Measurements from ENCODE around the gene MALT1. TPM values are rescaled to one million over a fixed set of nuclear protein-coding genes. Genes with fewer than 3 reads are reported as not detected.

Gene MALT1
- total and polyA plus RNA-seq, 4 experiments from 2014 or later, result 60.3 to 96.7 (median 77.4) TPM

DNA sequence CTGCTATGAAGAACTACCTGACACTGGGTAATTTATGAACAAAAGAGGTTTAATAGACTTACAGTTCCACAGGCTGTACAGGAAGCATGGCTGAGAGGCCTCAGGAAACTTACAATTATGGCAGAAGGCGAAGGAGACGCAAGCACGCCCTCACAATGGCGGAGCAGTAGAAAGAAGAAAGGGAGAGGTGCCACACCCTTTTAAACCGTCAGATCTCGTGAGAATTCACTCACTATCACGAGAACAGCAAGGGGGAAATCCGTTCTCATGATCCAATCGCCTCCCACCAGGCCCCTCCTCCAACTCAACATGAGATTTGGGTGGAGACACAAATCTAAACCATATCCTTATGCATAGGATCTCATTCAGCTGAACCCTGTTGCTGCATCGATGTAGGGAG is 108.8 kb downstream of the MALT1 start:
- peaks cover 0 to 6% (median 3%) of the 10 kb centered on the region in 4 donors for H3K4me1 Mint-ChIP-seq
- Histone ChIP-seq H3K36me3 (ENCODE audit: insufficient read depth, low read length) (no peaks in the 10 kb centered on the region), H3K4me1 (ENCODE audit: insufficient read depth, low read length) (no peaks in the 10 kb centered on the region), H3K27ac (ENCODE audit: low read depth, low read length) (no peak overlapping the region), H3K9me3 (ENCODE audit: control insufficient read depth in 1 of 2, low read length in 2 of 2) (no peaks in the 10 kb centered on the region), H3K27me3 (ENCODE audit: insufficient read depth, low read length) (no peaks in the 10 kb centered on the region), H3K4me3 (ENCODE audit: low read length in 2 of 2) (no peak overlapping the region)
- ChIA-PET CTCF (ENCODE audit: partially characterized antibody) (interaction anchor here (1.3 to 18.4 kb wide), 3 partner anchors 10 to 290 kb away, joined by 3 to 293 read pairs (median 56); no protein-coding TSS in a partner anchor), POLR2A (ENCODE audit: partially characterized antibody) (no interaction called here)
- intact Hi-C loops (cut with micrococcal nuclease), result loop anchor here (5.0 kb wide), 1 partner anchor 622 kb away; no protein-coding TSS in a partner anchor
- no peak for DNase-seq
- peaks cover 8 to 12% of the 10 kb centered on the region in 2 donors for H3K27me3 Mint-ChIP-seq
- H3K27ac Mint-ChIP-seq, result no peak overlapping the region
- H3K4me3 Mint-ChIP-seq, result no peak overlapping the region
- H3K36me3 Mint-ChIP-seq, result no peaks in the 10 kb centered on the region
- H3K9me3 Mint-ChIP-seq, result no peaks in the 10 kb centered on the region

DNA sequence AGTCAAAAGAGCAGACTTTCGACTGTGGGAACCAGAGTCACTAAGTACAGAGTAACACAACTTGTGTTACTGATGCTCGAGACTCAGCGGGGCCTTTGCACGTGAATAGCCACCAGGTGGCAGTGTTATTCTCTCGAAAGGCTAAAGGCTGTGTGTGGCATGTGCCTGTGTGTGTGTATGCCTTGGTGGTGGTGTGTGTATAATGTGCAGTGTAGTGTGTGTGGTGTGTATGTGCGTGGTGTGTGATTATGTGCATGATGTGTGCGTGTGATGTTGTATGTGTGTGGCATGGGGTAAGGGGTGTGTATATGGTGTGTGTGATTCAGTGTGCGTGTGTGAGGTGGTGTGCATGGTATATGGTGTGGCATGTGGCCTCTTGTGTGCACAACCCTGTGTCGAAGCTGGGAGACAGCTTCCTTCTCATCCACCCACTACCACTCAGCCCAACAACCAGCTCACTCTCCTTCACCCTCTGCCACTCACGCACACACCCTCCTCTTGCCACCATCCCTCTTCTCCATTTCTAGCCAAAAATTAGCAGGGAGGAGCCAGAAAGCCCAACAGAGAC is 110.4 kb downstream of the MALT1 start:
- Mint-ChIP-seq H3K27me3 (peaks cover 5 to 12% of the 10 kb centered on the region in 2 donors), H3K27ac (no peak overlapping the region), H3K4me1 (peaks cover 0 to 6% (median 3%) of the 10 kb centered on the region in 4 donors), H3K9me3 (no peaks in the 10 kb centered on the region), H3K36me3 (no peaks in the 10 kb centered on the region), H3K4me3 (no peak overlapping the region)
- DNase-seq, result peak; percentile 57 to 63 (median 62)
- intact Hi-C loops (cut with micrococcal nuclease), result loop anchor here (1.0 to 5.0 kb wide), 2 partner anchors 289 to 621 kb away; no protein-coding TSS in a partner anchor
- Histone ChIP-seq H3K27ac (ENCODE audit: low read depth, low read length) (no peak overlapping the region), H3K4me3 (ENCODE audit: low read length in 2 of 2) (no peak overlapping the region), H3K27me3 (ENCODE audit: insufficient read depth, low read length) (no peaks in the 10 kb centered on the region), H3K4me1 (ENCODE audit: insufficient read depth, low read length) (no peaks in the 10 kb centered on the region), H3K9me3 (ENCODE audit: control insufficient read depth in 1 of 2, low read length in 2 of 2) (no peaks in the 10 kb centered on the region), H3K36me3 (ENCODE audit: insufficient read depth, low read length) (no peaks in the 10 kb centered on the region)
- ChIA-PET POLR2A (ENCODE audit: partially characterized antibody) (no interaction called here), CTCF (ENCODE audit: partially characterized antibody) (interaction anchor here (0.6 to 18.4 kb wide), 14 partner anchors 8 to 325 kb away, joined by 3 to 293 read pairs (median 4); no protein-coding TSS in a partner anchor)

DNA sequence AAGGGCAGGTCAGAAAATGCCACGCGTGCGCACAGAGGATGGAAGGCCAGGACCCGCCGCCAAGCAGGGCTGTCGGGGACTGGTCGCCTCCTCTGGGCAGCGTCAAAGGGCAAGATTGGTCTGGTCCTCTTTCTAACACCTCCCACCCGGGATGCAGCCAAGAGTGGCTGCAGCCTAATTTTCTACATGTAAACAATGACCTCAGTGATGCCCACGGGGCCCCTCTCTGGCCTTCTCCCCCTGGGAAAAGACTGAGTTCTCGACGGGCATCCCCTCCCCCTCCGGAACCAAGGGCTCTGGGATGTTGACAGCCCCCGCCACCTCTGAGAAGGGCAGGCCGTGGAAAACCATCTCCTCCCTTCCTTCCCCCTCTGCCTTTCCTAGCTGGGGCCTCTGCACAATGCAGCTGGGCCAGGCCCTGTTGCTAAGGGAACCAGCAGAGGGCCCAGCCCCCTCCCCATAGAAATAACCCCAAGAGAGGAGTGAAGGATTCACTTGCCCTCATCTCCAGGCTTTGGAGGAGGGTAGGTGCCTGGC is 113.4 kb downstream of the MALT1 start:
- H3K4me3 ChIP-seq (ENCODE audit: low read length in 2 of 2), result no peak overlapping the region
- no peaks in the 10 kb centered on the region for H3K4me1 ChIP-seq (ENCODE audit: insufficient read depth, low read length)
- DNase-seq, result no peak
- no peak overlapping the region for H3K27ac Mint-ChIP-seq
- H3K4me3 Mint-ChIP-seq, result peak overlapping the region in 1 of 8 donors; percentile 56
- ChIA-PET CTCF (ENCODE audit: partially characterized antibody) (interaction anchor here (1.1 to 18.4 kb wide), 3 partner anchors 15 to 300 kb away, joined by 3 to 293 read pairs (median 56); no protein-coding TSS in a partner anchor), POLR2A (ENCODE audit: partially characterized antibody) (no interaction called here)
- H3K27me3 ChIP-seq (ENCODE audit: insufficient read depth, low read length), result no peaks in the 10 kb centered on the region
- no peaks in the 10 kb centered on the region for H3K9me3 ChIP-seq (ENCODE audit: control insufficient read depth in 1 of 2, low read length in 2 of 2)
- no peak overlapping the region for H3K27ac ChIP-seq (ENCODE audit: low read depth, low read length)
- peaks cover 6 to 14% of the 10 kb centered on the region in 2 donors for H3K27me3 Mint-ChIP-seq
- intact Hi-C loops (cut with micrococcal nuclease), result loop anchor here (5.0 kb wide), 1 partner anchor 618 kb away; no protein-coding TSS in a partner anchor
- H3K4me1 Mint-ChIP-seq, result peaks cover 0 to 6% (median 3%) of the 10 kb centered on the region in 4 donors
- no peaks in the 10 kb centered on the region for H3K36me3 Mint-ChIP-seq
- no peaks in the 10 kb centered on the region for H3K9me3 Mint-ChIP-seq
- no peaks in the 10 kb centered on the region for H3K36me3 ChIP-seq (ENCODE audit: insufficient read depth, low read length)

DNA sequence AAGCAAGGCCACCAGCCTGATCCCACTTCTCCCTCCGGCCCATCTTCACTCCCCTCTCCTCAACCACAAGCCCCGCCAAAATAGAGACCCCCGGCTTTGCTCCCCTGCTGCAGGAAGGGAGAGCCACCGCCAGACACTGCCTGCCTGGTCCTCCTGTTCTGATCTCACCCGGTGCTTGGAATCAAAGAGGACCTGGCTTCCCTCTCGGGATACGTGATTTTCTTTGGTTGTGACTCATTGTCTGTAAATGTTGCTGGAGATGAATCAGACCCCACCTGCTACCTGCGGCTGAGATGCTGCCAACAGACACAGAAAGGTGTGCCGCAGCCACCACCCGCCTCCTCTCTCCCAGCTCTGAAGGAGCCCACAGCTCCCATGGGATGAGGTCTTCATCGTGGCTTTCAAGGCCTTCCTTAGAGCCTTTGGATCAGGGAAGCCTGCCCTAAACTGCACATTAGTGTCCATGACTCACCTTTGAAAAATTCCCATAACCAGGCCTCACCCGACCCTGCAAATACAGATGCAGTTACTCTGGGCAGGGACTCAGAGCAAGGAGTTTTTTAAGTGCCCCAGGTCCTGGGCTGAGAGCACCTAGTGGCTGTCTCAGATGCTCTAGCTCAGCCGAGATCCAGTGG is 114.0 kb downstream of the MALT1 start:
- ChIA-PET POLR2A (ENCODE audit: partially characterized antibody) (no interaction called here), CTCF (ENCODE audit: partially characterized antibody) (interaction anchor here (1.1 to 9.1 kb wide), 3 partner anchors 8 to 299 kb away, joined by 3 to 56 read pairs (median 3); no protein-coding TSS in a partner anchor)
- intact Hi-C loops (cut with micrococcal nuclease), result no loop called here
- no peak overlapping the region for H3K4me3 ChIP-seq (ENCODE audit: low read length in 2 of 2)
- no peak for DNase-seq
- Mint-ChIP-seq H3K9me3 (no peaks in the 10 kb centered on the region), H3K27me3 (peaks cover 4 to 11% of the 10 kb centered on the region in 2 donors), H3K27ac (no peak overlapping the region), H3K4me1 (peaks cover 0 to 6% (median 3%) of the 10 kb centered on the region in 4 donors), H3K36me3 (no peaks in the 10 kb centered on the region), H3K4me3 (no peak overlapping the region)
- H3K27ac ChIP-seq (ENCODE audit: low read depth, low read length), result no peak overlapping the region
- no peaks in the 10 kb centered on the region for H3K4me1 ChIP-seq (ENCODE audit: insufficient read depth, low read length)
- no peaks in the 10 kb centered on the region for H3K36me3 ChIP-seq (ENCODE audit: insufficient read depth, low read length)
- no peaks in the 10 kb centered on the region for H3K9me3 ChIP-seq (ENCODE audit: control insufficient read depth in 1 of 2, low read length in 2 of 2)
- no peaks in the 10 kb centered on the region for H3K27me3 ChIP-seq (ENCODE audit: insufficient read depth, low read length)

DNA sequence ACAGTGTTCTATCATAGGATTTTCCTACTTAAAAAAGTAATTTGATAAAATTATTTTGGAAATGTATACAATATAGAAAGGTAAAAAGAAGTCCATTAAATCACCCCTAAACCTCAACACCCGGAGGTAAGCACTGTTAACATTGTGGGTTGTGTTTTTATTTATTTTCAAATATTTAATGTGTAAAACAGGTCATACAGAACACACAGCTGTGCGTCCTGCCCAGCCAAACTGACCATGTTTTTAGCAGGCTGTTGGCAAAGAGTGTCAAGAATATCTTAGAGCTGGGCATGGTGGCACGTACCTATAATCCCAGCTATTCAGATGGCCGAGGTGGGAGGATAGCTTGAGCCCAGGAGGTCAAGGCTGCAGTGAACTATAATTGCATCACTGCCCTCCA is 114.6 kb downstream of the MALT1 start:
- DNase-seq, result no peak
- Mint-ChIP-seq H3K27me3 (peaks cover 4 to 11% of the 10 kb centered on the region in 2 donors), H3K36me3 (no peaks in the 10 kb centered on the region), H3K4me1 (peaks cover 0 to 6% (median 3%) of the 10 kb centered on the region in 4 donors), H3K4me3 (no peak overlapping the region), H3K27ac (no peak overlapping the region), H3K9me3 (no peaks in the 10 kb centered on the region)
- H3K4me3 ChIP-seq (ENCODE audit: low read length in 2 of 2), result no peak overlapping the region
- ChIA-PET POLR2A (ENCODE audit: partially characterized antibody) (no interaction called here), CTCF (ENCODE audit: partially characterized antibody) (interaction anchor here (1.0 to 9.1 kb wide), 4 partner anchors 9 to 299 kb away, joined by 3 to 56 read pairs (median 5); no protein-coding TSS in a partner anchor)
- H3K9me3 ChIP-seq (ENCODE audit: control insufficient read depth in 1 of 2, low read length in 2 of 2), result no peaks in the 10 kb centered on the region
- intact Hi-C loops (cut with micrococcal nuclease), result no loop called here
- no peaks in the 10 kb centered on the region for H3K36me3 ChIP-seq (ENCODE audit: insufficient read depth, low read length)
- no peaks in the 10 kb centered on the region for H3K27me3 ChIP-seq (ENCODE audit: insufficient read depth, low read length)
- no peak overlapping the region for H3K27ac ChIP-seq (ENCODE audit: low read depth, low read length)
- H3K4me1 ChIP-seq (ENCODE audit: insufficient read depth, low read length), result no peaks in the 10 kb centered on the region

DNA sequence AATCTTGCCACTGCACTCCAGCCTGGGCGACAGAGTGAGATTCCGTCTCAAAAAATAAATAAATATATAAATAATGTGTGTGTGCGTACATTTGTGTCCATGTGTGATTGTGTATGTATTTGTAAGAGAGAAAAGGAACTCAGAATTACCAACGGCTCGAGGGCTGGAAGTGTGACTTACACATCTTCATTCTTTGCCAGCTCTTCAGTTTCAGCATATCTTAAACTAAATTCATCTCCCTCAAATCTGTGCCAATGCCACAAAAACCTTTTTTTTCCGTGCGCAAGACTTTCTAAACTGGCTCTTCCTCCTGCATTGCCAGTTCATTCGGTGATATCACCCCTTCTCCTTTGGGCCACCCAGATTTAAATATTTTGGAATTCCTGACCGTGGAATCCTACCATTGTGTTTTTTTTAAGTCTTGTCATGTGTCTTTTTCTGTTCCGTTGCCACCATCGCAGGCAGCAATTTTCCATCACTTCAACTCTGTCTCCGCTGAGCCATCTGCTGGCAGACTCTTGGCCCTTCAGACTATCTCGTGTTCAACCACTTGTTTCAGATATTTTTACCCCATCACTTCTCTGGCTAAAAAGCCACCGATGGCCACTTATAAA is 116.4 kb downstream of the MALT1 start:
- Mint-ChIP-seq H3K36me3 (no peaks in the 10 kb centered on the region), H3K27me3 (peaks cover 1 to 11% of the 10 kb centered on the region in 2 donors), H3K27ac (no peak overlapping the region), H3K9me3 (no peaks in the 10 kb centered on the region), H3K4me1 (no peaks in the 10 kb centered on the region), H3K4me3 (no peak overlapping the region)
- Histone ChIP-seq H3K27me3 (ENCODE audit: insufficient read depth, low read length) (no peaks in the 10 kb centered on the region), H3K4me3 (ENCODE audit: low read length in 2 of 2) (no peak overlapping the region), H3K36me3 (ENCODE audit: insufficient read depth, low read length) (no peaks in the 10 kb centered on the region), H3K4me1 (ENCODE audit: insufficient read depth, low read length) (no peaks in the 10 kb centered on the region), H3K9me3 (ENCODE audit: control insufficient read depth in 1 of 2, low read length in 2 of 2) (no peaks in the 10 kb centered on the region), H3K27ac (ENCODE audit: low read depth, low read length) (no peak overlapping the region)
- ChIA-PET POLR2A (ENCODE audit: partially characterized antibody) (no interaction called here), CTCF (ENCODE audit: partially characterized antibody) (no interaction called here)
- intact Hi-C loops (cut with micrococcal nuclease), result no loop called here
- DNase-seq, result no peak

DNA sequence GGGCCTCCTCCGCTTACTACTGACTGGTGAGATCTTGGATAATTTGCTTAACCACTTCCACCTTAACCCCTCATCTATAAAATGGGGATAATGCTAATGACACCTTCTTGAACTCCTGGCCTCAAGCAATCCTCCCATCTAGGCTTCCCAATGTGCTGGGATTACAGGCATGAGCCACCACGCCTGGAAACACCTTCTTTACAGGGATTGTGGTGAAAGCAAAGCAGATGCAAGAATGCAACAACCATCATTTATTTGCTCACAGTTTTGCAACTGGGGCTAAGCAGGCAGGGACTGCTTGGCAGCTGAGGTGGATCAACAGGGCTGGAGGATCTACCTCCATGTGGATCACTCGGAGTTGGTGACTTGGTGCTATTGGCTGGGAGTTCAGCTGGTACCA is 117.2 kb downstream of the MALT1 start:
- Mint-ChIP-seq H3K36me3 (no peaks in the 10 kb centered on the region), H3K9me3 (no peaks in the 10 kb centered on the region), H3K4me1 (no peaks in the 10 kb centered on the region), H3K27ac (no peak overlapping the region), H3K27me3 (peaks cover 3 to 9% of the 10 kb centered on the region in 2 donors), H3K4me3 (peak overlapping the region in 1 of 8 donors; percentile 69)
- DNase-seq, result no peak
- CTCF ChIA-PET (ENCODE audit: partially characterized antibody), result interaction anchor here (1.1 kb wide), 1 partner anchor 20 kb away, joined by 3 read pairs; no protein-coding TSS in a partner anchor
- intact Hi-C loops (cut with micrococcal nuclease), result no loop called here
- Histone ChIP-seq H3K4me1 (ENCODE audit: insufficient read depth, low read length) (no peaks in the 10 kb centered on the region), H3K9me3 (ENCODE audit: control insufficient read depth in 1 of 2, low read length in 2 of 2) (no peaks in the 10 kb centered on the region), H3K36me3 (ENCODE audit: insufficient read depth, low read length) (no peaks in the 10 kb centered on the region), H3K27ac (ENCODE audit: low read depth, low read length) (no peak overlapping the region), H3K4me3 (ENCODE audit: low read length in 2 of 2) (no peak overlapping the region), H3K27me3 (ENCODE audit: insufficient read depth, low read length) (no peaks in the 10 kb centered on the region)
- POLR2A ChIA-PET (ENCODE audit: partially characterized antibody), result no interaction called here

Measured in CD4-positive, alpha-beta memory T cell (primary cell).